NCI-H226 (cell line): Measurements from ENCODE around the gene CTAG2.
"Not testable (repeated sequence)": the region's sequence is repeated elsewhere in the genome, so short reads cannot be mapped to it uniquely, and the experiment has no call there.

Experiments used
- DNase-seq: peaks from one replicate; pipeline ENCODE4 v3.0.0-alpha.2; 2015

The CTAG2 gene

DNA sequence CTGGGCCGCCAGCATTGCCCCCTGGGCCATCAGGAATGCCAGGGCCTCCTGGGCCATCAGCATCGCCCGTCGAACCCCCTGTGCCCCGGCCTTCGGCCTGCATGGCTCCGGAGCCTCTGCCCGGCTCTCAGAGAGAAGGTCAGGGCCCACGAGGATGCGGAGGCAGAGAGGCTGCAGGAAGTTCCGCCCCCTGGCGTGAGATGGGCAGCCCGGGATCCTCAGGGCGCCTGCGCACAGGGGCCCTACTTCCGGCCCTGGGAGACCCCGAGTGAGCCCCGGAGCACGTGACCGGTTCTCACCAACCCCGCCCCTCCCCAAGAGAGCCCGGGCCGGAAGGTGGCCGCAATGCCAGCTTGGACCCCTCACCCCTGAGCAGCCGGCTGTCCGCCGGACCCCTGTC is at the start of gene CTAG2:
Gene CTAG2, minus strand, starts transcription at position 167 of the 400 bp plus-strand sequence. Its CDS starts 64 bp downstream, at position 103.
- DNase-seq: not testable (repeated sequence)

DNA sequence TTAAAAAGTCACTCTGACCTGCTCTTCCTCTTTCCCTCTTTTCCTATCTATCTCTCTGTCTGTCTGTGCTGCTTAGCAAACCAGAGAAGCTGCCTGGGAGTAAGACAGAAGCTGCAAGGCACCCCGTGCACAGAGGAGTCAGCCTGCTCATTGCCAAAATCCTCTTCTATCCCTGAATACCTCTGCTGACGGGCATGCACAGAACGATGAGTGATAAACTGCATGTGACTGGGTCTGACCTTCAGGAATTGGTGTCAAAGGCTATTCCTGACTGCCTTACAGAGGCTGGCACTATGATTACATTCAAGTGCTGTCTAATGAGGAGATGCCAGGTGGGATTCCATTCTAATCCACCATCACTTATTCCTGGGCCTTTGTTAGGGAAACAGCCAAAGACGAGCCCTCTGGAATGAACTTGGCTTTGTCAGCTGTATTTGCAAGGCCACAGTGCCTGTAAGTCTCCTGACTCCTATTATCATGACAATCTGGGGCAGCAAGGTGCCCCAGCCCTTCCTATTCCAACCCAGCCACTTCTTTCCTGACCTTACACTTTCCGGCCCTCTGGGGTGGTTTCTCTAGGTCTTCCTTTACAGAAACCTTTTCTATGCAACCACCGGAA is 45.4 kb upstream of the CTAG2 start:
- DNase-seq: no peak

DNA sequence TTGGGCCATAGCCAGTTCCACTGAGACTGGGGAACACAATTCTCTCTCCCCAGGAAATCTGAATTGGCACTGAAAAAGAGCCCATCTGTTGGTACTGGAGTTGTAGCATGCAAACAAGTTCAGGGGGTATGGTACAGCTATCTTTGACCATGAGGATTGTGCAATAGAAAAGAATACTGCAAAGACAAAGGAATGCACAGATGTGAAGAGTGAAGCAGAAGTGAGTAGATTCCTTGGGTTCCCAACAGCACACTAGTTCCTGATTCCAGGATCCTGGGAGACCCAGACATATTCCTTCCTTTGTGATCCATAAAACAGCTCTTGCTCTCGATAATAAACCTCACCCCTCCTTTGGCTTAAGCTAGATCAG is 43.3 kb upstream of the CTAG2 start:
- DNase-seq: peak; percentile 25

DNA sequence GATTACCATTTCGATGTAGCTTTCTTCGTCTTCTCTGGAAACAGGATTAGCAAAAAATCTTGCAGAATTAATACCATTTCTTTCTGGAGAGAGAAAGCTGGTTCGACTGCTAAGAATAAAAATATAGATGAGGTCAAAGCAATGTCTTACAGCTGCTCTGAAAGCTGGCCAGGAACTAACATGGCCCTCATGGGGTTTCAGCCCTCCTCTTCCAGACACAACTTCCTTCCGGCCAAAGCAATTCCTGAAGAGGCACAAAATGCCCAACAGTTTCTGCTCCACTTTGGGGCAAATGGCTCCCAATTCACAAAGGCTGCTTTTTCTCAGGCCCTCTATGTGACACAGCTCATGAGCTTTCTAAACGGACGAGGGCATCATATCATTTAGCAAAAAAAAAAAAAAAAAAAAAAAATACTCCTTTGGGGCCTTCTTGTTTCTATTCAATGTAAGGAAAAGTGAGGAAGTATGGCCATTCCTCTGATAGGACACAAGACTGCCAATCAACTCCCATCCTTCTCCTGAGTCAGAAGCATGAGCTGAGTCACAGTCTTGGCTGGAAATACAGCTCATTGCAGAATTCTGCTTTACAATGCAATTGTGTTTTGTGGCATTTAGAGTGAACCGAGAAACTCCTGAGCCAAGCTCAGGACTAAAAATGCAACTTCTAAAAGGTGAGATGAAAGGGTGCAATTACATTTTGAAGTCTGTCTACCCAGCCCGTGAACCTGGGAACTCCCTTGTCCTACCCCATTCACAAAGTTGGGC is 42.7 kb upstream of the CTAG2 start:
- peak; percentile 70 for DNase-seq

DNA sequence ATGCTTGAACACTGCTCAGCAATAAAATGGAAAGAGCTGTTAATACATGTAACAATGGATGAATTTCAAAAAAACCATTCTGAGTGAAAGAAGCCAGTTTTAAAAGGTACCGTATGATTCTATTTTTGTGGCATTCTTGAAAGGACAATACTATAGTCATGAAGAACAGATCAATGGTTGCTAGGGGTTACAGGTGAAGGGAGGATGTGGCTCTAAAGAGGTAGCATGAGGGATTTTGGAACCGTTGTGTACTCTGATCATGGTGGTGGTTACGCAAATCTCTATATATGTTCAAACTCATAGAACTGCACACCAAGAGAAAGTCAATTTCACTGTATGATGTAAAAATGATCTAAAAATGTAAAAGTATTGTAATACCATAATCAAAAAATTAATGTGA is 40.0 kb upstream of the CTAG2 start:
- DNase-seq: no peak

DNA sequence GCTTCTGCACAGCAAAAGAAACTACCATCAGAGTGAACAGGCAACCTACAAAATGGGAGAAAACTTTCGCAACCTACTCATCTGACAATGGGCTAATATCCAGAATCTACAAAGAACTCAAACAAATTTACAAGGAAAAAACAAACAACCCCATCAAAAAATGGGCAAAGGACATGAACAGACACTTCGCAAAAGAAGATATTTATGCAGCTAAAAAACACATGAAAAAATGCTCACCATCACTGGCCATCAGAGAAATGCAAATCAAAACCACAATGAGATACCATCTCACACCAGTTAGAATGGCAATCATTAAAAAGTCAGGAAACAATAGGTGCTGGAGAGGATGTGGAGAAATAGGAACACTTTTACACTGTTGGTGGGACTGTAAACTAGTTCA is 37.1 kb upstream of the CTAG2 start:
- not testable (repeated sequence) for DNase-seq

DNA sequence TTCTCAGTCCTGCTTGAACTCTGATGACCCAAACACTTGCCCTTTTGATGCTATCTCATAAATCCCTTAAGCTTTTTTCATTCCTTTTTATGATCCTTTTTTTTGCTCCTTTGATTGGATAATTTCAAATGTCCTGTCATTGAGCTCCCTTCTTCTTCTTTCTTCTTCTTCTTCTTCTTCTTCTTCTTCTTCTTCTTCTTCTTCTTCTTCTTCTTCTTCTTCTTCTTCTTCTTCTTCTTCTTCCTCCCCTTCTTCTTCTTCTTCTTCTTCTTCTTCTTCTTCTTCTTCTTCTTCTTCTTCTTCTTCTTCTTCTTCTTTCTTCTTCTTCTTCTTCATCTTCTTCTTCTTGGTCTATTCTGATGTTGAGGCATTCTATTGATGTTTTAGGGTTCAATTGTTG is 18.7 kb upstream of the CTAG2 start:
- not testable (repeated sequence) for DNase-seq

DNA sequence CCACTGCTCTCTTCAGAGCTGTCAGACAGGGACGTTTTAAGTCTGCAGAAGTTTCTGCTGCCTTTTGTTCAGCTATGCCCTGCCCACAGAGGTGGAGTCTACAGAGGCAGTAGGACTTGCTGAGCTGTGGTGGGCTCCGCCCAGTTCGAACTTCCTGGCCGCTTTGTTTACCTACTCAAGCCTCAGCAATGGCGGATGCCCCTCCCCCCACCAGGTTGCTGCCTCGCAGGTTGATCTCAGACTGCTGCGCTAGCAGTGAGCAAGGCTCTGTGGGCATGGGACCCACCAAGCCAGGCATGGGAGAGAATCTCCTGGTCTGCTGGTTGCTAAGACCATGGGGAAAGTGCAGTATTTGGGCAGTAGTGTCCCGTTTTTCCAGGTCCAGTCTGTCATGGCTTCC is 17.5 kb upstream of the CTAG2 start:
- not testable (repeated sequence) for DNase-seq

DNA sequence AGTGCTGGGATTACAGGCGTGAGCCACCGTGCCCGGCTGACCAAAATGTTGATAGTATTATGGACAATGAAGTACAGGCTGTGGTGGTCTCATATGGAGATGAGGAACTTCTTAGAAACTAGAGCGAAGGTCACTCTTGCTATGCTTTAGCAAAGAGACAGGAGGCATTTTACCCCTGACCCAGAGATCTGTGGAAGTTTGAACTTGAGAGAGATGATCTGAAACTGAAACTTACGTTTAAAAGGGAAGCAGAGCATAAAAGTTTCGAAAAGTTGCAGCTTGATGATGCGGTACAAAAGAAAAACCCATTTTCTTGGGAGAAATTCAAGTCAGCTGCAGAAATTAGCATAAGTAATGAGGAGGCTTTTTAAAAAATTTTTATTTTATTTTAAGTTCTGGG is 8.5 kb upstream of the CTAG2 start:
- DNase-seq: no peak

DNA sequence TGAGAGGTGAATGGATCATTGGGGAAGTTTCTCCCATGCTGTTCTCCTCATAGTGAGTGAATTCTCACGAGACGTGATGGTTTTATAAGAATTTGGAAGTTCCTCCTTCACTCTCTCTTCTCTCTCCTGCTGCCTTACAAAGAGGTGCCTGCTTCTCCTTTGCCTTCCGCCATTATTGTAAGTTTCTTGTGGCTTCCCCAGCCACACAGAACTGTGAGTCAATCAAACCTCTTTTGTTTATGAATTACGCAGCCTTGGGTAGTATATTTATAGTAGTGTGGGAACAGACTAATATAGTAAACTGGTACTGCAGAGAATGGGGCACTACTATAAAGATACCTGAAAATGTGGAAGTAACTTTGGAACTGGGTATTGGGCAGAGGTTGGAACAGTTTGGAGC is 7.8 kb upstream of the CTAG2 start:
- DNase-seq: no peak

DNA sequence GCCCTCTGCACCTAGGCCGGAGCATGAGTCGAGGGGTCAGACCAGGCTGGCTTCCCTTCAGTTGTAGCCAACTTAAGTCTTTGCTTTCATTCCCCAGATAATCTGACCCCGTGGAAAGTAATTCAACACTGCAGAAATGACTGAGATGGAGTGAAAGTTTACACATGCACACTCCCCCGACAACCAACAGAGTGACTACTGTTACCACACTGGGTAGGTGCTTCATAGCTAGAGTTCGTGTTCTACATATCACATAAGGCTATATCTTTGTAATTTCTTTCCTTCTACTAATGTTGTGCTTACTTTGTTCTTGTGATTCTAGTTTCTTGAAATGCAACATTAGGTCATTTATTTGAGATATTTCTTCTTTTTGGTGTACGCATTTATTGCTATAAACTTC is 7.2 kb upstream of the CTAG2 start:
- DNase-seq: no peak

DNA sequence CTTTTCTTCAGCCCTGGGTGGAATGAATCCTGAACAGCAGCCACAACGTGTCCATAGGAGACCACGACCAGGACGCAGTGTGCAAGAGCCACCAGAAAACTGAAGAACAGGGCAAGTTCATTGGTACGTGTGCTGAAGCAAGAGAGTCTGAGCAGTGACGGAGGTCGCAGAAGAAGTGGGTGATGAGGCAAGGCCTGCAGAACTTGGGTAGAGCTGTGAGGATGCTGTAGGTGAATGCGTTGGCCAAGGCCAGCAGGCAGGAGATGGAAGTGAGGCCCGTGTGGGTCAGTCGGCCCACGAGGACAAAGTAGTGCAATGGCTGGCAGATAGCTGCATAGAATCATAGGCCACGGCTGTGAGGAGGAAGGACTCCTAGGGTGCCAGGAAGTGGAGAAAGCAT is 5.6 kb upstream of the CTAG2 start:
- no peak for DNase-seq

DNA sequence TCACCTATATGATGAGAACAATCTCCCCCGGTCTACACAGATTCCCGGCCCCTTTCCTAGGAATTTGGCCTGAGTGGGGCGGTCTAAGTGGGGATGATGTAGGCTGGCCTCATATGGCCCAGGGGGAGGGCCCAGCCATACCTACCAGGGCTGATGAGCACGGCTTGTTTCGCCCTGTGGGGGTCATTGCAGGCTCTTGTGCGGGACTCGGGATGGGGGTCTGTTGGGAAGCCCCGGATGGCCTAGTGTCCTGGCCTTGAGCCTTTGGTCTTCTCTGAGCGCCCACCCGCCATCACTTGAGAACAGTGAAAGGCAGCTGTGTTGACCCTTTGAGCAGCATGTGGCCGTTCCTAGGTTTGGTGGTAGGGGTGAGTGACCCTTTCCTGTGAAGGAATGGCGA is 4.8 kb upstream of the CTAG2 start:
- DNase-seq: no peak

DNA sequence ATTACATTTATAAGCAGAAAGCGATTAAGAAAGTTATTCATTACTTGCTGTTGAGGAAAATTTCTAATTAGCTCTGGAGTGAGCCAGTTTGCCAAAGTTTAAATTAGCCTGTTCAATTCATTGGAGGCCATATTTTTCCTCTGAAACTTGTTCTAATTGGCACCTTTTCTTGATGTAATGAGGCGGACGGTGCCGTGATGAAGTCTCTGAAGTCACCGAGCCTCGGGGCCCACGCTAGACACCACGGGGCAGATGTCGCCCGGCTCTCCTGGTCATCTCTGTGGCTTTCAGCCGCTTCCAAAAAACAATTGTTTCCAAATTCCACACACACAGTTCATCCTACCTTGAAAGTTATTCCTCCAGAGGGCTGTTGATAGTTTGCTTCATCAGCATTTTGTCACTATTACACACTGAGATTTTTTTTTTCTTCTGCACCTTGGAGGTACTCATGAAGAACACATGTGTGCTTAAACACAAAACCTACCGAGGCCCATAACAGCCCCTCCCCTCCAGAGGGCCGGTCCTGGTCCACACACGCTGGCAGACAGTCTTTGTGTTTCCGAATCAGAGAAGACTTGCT is 3.9 kb upstream of the CTAG2 start:
- no peak for DNase-seq

DNA sequence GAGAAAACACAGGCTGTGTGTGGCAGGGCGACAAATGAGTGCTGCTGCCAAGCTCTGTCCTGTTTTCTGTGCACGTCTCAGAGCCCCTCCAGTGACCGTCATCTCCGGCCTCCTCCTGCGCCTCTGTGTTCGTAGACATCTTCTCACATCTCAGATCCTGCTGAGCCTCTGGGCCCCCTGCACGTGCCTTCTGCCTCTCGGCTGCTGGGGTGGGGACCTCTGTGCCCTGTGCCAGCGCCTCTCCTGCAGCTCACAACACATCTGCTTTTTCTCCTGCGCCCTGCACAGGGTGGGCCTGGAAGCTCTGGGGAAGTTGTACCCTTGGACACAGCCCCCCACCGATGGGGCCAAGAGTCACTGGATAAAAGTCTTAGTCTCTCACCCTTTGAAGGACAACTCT is 2.4 kb upstream of the CTAG2 start:
- DNase-seq: no peak

DNA sequence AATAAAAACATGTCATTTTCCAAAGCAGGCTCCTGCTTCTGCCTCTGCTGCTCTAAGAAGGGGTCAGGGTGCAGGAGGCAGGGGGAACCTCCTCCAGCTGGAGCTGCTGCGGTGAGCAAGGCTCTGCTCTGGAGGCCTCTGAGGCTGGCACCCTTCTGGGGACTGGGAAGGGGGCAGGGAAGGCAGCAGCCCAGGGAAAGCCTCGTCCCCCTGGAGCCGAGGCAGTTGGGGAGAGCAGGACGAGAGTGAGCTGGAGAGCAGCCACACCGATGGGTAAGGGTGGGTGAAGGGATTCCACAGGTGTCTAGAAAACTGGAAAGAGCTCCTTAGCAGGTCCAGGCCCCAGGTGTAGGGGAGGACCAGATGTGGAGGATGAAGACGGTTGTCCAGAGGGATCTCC is 2.0 kb upstream of the CTAG2 start:
- no peak for DNase-seq

DNA sequence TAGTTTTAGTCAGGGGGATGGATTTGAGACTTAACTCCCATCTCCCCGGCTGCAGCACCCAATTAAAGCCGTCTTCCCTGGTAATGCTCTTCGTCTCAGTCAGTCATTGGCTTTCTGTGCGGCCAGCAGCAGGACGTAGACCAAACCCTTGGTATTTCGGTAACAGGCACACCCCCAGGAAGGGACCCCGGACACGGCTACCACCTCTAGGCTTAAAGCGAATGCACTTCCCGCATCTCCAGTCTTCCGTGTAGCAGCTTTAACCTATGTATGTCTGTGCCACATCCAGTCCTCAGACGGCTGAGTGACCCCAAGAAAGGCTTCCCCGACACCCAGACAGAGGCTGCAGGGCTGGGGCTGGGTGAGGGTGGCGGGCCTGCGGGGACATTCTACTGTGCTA is 1.5 kb upstream of the CTAG2 start:
- no peak for DNase-seq

DNA sequence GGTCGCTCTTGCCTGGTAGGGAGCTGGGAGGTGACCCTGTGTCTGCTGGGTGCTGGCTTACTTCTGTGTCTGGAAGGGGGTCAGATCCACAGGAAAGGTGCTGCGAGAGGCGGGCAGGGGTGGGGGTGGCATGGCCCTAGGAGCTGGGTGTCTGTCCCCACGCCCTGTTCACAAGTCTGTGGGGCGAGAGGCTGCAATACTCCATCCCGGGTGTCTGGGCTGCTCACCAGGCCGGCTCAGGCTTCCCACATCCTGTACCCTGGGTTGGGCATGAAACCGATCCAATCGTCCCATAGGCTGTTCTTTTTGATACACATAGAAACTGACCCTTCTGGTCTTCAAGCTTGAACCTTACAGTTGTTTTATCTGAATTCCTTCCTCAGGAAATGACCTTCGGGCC is 993 bp upstream of the CTAG2 start:
- DNase-seq: no peak

DNA sequence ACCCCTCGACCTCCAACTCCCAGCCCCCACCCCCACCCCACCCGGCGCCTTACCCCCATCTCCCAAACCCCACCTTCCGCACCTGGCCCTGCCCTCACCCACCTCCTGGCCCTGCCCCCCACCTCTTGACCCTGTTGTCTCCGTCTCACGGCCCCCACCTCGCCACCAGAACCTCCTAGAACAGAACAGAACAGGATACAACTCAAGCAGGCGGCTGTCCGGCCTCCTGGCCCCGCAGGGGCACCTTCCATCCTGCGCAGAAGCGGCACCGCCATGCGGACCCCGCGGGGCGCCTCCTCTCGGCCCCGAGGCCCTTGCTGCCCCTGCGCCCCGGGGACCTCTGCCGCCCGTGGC is 354 bp downstream of the CTAG2 start:
- no peak for DNase-seq

DNA sequence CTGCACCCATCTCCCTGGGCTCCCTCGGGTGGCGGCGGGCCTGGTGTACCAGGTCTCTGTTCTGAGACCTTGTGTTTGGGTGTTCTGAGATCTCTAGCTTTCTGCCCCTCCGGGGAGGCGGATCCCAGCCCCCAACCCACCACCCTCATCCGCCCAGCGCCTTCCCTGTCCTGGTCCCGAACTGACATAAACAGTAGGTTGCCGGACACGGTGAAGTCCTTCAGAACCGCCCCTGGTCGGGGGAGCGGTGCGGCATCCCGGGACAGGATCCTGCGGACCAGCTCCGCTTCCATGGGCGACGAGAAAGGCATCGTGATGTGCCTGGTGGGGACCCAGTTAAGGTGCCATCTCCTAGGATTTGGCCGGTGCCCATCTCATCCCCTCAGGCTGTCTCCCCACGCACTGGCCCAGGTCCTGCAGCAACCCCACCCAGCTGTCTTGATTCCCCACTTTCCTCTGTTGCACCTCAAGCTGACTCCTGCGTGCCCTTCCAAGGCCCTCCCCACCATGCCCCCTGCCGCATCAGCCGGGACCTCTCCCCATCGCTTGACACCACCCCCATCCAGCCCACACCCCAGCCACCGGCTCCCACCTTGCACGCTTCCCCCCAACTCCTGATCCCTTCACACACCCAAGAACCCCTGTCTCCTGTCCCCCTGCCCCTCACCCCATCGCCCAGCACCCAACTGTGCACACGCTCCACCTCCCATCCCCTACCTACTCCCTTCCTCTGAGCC is 900 bp downstream of the CTAG2 start:
- DNase-seq: no peak

DNA sequence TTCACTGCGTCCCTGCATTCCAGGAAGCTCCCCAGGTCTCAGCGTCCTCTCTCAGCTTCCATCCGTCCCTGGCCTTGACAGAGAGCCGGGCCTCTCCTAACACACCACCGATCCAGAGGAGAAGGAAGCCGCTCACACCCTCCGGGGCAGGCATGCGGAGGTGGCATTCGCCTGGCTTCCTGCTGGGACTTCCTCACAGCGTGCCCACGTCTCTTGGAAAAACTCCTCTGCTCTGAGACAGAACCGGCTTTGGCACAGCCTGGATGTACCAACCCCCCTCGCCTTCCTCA is 3.2 kb downstream of the CTAG2 start:
- DNase-seq: no peak

DNA sequence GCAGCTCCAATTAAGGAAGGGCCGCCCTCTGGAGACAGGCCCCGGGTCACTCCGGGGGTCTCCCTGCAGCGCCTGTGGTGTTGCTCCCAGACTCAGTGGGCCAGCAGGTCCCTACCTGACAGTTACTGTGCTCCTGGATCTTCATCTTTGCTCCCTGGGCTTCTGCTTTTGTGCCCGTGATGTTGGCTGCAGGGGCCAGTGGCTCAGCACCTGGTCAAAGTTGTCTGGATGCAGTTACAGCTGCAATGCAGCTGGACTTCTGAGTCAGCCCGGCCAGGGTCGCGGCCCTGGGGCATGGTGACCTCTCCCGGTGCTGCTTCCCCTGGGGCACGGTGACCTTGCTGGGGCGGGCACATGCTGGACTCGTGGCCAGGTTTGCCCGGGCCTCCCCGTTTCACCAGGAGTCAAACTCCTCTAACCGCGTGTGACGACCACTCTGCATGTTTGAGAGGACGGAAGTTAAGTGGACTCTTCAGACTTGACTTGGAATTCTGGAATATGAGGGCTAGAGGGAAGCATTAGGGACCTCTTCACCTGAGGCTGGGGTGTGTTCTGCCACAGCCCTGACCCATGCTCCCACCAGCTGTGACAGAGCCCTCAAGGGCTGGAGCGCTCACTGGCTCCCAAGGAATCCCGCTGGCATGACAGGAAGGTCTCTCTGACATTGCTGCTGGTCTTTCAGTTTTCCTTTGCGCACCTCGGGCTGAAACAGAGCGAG is 3.7 kb downstream of the CTAG2 start:
- DNase-seq: no peak

DNA sequence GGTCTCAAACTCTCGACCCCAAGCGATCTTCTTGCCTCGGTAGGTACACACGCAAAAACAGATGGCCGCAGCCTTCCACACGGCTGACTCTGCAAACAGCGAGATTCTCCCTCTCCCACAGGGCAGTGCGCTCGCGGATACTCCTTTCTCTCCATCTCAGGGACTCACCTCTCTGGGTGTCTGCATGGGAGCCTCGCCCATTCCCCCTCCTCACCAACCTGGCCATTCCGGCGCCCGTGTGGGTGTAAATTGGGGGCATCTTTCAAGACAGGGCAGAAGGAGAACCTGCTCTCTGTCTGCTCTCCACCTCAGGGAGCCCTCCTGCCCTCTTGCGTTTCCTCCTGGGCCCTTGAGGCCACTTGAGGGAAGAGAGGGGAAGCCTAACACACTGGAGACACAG is 4.4 kb downstream of the CTAG2 start:
- DNase-seq: no peak
